IMR-90 (cell line): ENCODE measurements around the gene LMNTD2.

Experiments
- CHD1 ChIP-seq: IDR thresholded peaks from 2 replicates; pipeline ENCODE4 v1.6.1; 2012; ENCODE audit warnings: low read depth, low read length, improper control_type of control experiment
- CTCF ChIP-seq: conservative IDR thresholded peaks from 2 replicates; pipeline ENCODE4 v1.5.1; 2012; ENCODE audit warnings: mild to moderate bottlenecking, low read depth, low read length, improper control_type of control experiment
- POLR2A ChIP-seq: IDR thresholded peaks from 2 replicates; pipeline ENCODE4 v1.6.1; 2012; ENCODE audit warnings: mild to moderate bottlenecking, low read depth, low read length

GRCh38 chr11:590997-591396, 30.5 kb upstream of the LMNTD2 start:
- TF ChIP-seq CTCF (no peak), POLR2A (no peak), CHD1 (no peak)
